CD4-positive, alpha-beta T cell treated with Interleukin-6 for 4 hours (primary cell): ENCODE measurements around the gene EVC2.

Source experiments
- DNase-seq: peaks from one replicate; pipeline ENCODE4 v3.0.0-alpha.2; 2020; ENCODE audit warnings: mixed read lengths

Gene EVC2, protein sequence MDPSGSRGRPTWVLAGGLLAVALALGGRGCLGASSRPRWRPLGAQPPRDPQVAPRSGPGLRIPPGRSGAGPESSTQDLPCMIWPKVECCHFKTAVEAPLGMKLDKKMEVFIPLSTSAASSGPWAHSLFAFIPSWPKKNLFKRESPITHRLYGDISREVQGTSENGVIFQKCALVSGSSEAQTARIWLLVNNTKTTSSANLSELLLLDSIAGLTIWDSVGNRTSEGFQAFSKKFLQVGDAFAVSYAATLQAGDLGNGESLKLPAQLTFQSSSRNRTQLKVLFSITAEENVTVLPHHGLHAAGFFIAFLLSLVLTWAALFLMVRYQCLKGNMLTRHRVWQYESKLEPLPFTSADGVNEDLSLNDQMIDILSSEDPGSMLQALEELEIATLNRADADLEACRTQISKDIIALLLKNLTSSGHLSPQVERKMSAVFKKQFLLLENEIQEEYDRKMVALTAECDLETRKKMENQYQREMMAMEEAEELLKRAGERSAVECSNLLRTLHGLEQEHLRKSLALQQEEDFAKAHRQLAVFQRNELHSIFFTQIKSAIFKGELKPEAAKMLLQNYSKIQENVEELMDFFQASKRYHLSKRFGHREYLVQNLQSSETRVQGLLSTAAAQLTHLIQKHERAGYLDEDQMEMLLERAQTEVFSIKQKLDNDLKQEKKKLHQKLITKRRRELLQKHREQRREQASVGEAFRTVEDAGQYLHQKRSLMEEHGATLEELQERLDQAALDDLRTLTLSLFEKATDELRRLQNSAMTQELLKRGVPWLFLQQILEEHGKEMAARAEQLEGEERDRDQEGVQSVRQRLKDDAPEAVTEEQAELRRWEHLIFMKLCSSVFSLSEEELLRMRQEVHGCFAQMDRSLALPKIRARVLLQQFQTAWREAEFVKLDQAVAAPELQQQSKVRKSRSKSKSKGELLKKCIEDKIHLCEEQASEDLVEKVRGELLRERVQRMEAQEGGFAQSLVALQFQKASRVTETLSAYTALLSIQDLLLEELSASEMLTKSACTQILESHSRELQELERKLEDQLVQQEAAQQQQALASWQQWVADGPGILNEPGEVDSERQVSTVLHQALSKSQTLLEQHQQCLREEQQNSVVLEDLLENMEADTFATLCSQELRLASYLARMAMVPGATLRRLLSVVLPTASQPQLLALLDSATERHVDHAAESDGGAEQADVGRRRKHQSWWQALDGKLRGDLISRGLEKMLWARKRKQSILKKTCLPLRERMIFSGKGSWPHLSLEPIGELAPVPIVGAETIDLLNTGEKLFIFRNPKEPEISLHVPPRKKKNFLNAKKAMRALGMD

GRCh38 chr4:5708449-5709206 lies at the start of gene EVC2:
Gene EVC2 (minus strand): TSS chr4:5708559. CDS start chr4:5708513, 46 bp downstream.
- DNase-seq = peak; percentile 44

DNA sequence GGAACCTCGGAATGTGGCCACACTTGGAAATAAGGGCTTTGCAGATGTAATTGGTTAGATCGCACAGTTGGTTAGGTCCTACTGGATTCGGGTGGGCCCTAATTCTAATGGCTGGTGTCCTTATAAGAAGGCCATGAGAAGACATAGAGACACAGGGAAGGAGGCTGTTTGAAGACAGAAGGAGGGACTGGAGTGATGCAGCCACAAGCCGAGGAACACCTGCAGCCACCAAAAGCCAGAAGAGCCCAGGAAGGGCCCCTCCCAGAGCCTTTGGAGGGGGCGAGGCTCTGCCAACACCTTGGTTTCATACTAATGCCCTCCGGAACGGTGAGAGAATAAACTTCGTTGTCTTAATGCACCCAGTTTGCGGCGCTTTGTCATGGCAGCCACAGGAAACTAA lies 49.6 kb upstream of the EVC2 start:
- no peak for DNase-seq

GRCh38 chr4:5757536-5757935 lies 49.2 kb upstream of the EVC2 start:
- DNase-seq = no peak

- DNase-seq = no peak
Measured at GRCh38 chr4:5757091-5757490, 48.7 kb upstream of the EVC2 start.

- no peak for DNase-seq
Measured at GRCh38 chr4:5756271-5756670, 47.9 kb upstream of the EVC2 start.

DNA sequence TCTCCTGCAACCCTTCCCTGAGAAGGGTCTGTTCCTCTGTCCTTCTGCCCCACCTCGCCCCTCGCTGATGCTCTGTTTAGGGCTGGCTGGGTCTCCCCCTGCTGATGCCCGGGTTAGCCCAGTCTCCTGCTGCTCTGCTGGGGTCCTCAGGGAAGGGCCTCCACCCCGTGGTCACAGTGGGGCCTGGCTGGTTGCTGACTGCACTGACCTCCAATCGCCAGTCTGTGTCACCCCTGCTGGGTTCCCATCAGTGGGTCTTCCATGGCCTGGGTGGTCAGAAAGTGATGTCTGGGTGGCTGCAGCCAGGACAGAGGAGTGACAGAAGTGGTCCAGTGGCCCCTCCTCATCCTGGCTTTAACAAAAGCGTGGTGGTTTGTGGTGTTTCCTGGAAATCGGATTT lies 47.3 kb upstream of the EVC2 start:
- DNase-seq = no peak

DNA sequence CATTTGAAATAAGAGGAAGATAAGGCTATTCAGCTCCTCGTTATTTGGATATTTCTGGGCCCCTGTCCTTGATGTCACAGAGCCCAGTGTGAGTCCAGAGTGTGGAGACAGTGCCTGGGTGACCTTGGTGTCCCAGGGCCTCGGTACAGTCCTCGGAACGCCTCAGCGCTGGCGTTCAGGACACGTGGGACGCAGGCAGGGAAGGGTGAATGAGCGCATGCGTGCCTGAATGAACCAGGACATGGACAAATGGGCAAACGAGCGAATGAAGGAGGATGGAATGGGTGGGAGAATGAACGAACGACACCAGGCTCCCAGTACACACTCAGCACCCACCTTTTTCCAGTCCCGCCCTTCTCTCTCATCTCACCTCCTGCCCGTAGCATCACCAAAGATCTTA lies 46.8 kb upstream of the EVC2 start:
- DNase-seq = no peak

GRCh38 chr4:5754529-5754881 lies 46.1 kb upstream of the EVC2 start:
- no peak for DNase-seq

GRCh38 chr4:5753766-5754528 lies 45.6 kb upstream of the EVC2 start:
- no peak for DNase-seq

GRCh38 chr4:5753366-5753765 lies 45.0 kb upstream of the EVC2 start:
- no peak for DNase-seq

DNA sequence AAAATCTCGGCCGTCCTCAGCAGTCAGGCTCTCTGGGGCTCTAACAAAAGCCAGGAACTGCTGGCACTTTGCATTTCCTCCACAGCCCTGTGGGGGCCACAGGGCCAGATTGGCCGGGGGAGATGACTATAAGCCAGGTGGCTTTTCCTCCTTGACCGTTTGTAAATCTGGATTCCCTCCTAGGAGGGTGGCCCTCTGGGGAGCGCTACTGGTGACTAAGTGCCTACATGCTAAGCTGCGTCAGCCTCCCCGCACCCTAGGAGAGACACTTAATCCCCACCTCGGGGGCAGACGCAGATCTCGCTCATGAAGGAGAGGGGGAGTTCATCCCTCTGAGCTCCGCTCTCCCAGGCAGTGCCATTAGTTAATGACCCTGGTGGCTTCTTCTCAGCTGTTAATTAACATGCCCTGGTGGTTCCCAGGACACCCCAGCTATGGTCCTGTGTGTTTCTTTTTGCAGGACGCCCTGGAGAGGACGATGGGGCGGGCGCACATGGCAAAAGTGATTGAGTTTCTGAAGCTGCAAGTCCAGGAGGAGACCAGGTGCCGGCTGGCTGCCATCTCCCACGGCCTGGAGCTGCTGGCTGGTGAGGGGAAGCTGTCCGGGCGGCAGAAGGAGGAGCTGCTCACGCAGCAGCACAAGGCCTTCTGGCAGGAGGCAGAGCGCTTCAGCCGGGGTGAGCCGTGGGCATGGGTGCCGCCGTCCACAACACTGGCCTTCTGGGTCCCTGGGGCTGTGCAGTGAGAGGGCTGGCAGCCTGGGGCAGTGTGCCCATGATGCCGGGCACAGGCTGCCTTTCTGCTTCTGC lies 44.2 kb upstream of the EVC2 start:
- no peak for DNase-seq

DNA sequence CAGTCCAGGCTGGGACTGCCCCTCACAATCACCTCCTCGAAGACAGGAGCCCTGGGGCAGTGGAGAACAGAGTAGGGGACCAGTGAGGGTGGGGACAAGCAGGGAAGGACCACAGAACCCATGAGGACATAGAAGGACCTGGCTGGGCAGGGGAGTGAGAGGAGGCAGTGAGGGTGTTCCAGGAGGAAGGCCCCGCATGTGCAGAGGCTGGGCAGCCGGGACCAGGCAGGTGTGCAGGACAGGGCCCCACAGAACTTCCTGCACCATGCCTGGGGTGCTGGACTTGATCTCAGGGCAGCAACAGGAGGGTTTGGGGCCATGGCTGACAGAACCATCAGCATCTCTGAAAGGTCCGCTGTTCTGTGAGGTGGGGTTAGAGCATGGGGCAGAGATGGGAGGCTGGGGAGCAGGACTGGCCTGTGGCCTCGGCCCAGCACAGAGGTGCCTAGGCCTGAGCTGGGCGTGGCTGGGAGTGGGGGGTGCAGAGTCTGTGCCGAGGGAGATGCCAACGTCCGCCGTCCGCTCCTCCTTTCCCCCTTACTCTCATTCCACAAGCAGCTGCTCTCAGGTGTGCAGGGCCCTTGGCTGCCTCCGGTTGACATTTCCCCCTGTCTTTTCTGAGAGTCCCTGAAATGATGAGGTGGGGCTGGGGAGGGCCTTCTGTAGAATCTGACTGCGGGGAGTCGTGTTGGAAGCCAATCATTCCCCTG lies 43.5 kb upstream of the EVC2 start:
- DNase-seq = no peak

GRCh38 chr4:5750946-5751665 lies 42.7 kb upstream of the EVC2 start:
- DNase-seq = no peak

- DNase-seq = no peak
Measured at GRCh38 chr4:5750052-5750945, 41.9 kb upstream of the EVC2 start.

DNA sequence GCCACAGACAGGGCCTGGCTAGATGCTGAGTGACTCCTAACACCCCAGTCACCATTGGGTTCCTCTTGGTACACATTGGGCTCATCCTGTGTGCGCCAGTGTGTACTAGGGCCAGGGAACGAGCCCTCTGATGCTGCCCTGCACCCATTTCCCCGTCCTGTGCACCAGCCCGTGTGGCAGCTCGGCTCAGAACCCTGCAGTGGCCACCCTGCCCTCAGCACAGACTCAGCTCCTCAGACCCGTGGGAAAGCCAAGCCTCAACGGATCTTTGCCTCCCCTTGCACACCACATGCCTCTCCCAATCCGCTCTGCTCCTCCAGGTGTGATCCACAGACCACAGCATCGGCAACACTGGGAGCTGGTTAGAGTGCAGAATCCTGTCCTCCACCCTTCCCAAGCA lies 41.2 kb upstream of the EVC2 start:
- no peak for DNase-seq

DNA sequence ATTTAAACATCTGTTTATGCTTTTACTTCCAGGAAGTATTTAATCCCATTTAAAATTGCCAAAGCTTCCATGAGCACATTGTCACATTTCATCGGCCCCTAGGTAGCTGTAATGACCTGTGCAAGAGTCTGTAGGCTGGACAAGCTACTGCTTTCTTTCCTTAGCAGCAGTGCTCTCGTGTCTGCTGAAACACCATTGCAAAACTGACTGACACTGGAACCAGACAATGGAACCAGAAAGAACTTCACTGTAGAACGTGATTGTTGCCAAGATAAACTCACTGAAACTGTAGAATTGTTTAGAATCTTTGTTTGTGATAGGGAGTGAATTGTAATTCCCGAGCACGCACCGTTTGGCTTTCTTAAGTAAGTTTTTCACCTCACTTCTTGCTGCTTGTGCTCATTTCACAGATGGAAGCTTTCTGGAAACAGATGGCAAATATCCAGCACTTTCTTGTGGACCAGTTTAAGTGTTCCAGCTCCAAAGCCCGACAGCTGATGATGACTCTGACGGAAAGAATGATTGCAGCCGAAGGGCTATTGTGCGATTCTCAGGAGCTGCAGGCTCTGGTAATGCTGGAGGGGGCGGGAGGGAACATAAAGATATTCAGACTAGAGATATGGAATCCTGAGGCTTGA lies 39.5 kb upstream of the EVC2 start:
- DNase-seq = no peak

GRCh38 chr4:5746829-5747737 lies 38.7 kb upstream of the EVC2 start:
- no peak for DNase-seq
